Mucosa of stomach (tissue), 1 donor: ENCODE data around the gene TOM1L2.

ENCODE experiments used
- H3K27me3 ChIP-seq: one replicate; pipeline ENCODE4 v1.7.0; 2013; ENCODE audit warnings: mild to moderate bottlenecking, low read length; ENCODE audit not compliant: control insufficient read depth, insufficient read depth
- H3K36me3 ChIP-seq: one replicate; pipeline ENCODE4 v1.7.0; 2013; ENCODE audit warnings: low read length; ENCODE audit not compliant: control insufficient read depth, insufficient read depth
- H3K4me1 ChIP-seq: one replicate; pipeline ENCODE4 v1.7.0; 2013; ENCODE audit warnings: mild to moderate bottlenecking, low read length; ENCODE audit not compliant: control insufficient read depth, insufficient read depth
- H3K4me3 ChIP-seq: one replicate; pipeline ENCODE4 v1.7.0; 2013; ENCODE audit warnings: low read length
- H3K9ac ChIP-seq: one replicate; pipeline ENCODE4 v1.7.0; 2013; ENCODE audit warnings: mild to moderate bottlenecking, low read length, moderate library complexity
- H3K9me3 ChIP-seq: one replicate; pipeline ENCODE4 v1.7.0; 2013; ENCODE audit warnings: mild to moderate bottlenecking, low read length, moderate library complexity; ENCODE audit not compliant: control insufficient read depth
- donor health status: Pancreatic carcinoma.

Gene TOM1L2

GRCh38 chr17:17993852-17994251, 21.7 kb upstream of the TOM1L2 start:
- Histone ChIP-seq H3K4me3 (no peak overlapping the region), H3K36me3 (no peaks in the 10 kb centered on the region), H3K27me3 (no peaks in the 10 kb centered on the region), H3K9ac (no peak overlapping the region), H3K4me1 (peaks cover 13% of the 10 kb centered on the region), H3K9me3 (no peaks in the 10 kb centered on the region)

- peaks cover 13% of the 10 kb centered on the region for H3K4me1 ChIP-seq
- H3K9me3 ChIP-seq, result no peaks in the 10 kb centered on the region
- H3K9ac ChIP-seq, result no peak overlapping the region
- H3K27me3 ChIP-seq, result no peaks in the 10 kb centered on the region
- no peaks in the 10 kb centered on the region for H3K36me3 ChIP-seq
- no peak overlapping the region for H3K4me3 ChIP-seq
These were observed 21.2 kb upstream of the TOM1L2 start for GRCh38 chr17:17993366-17993765.

GRCh38 chr17:17990282-17990681, 18.1 kb upstream of the TOM1L2 start:
- H3K4me1 ChIP-seq, result peaks cover 13% of the 10 kb centered on the region
- H3K9me3 ChIP-seq, result no peaks in the 10 kb centered on the region
- no peaks in the 10 kb centered on the region for H3K36me3 ChIP-seq

GRCh38 chr17:17989618-17990017, 17.4 kb upstream of the TOM1L2 start:
- no peak overlapping the region for H3K9ac ChIP-seq
- H3K36me3 ChIP-seq, result no peaks in the 10 kb centered on the region
- H3K27me3 ChIP-seq, result no peaks in the 10 kb centered on the region
- peaks cover 13% of the 10 kb centered on the region for H3K4me1 ChIP-seq
- no peak overlapping the region for H3K4me3 ChIP-seq
- no peaks in the 10 kb centered on the region for H3K9me3 ChIP-seq

More at GRCh38 chr17:17990282-17990681, 18.1 kb upstream of the TOM1L2 start:
- Histone ChIP-seq H3K9ac (no peak overlapping the region), H3K27me3 (no peaks in the 10 kb centered on the region), H3K4me3 (no peak overlapping the region)

GRCh38 chr17:17989081-17989480, 16.9 kb upstream of the TOM1L2 start:
- Histone ChIP-seq H3K9ac (no peak overlapping the region), H3K9me3 (no peaks in the 10 kb centered on the region), H3K4me1 (peaks cover 13% of the 10 kb centered on the region), H3K36me3 (no peaks in the 10 kb centered on the region), H3K4me3 (no peak overlapping the region), H3K27me3 (no peaks in the 10 kb centered on the region)

GRCh38 chr17:17988427-17988945, 16.3 kb upstream of the TOM1L2 start:
- no peaks in the 10 kb centered on the region for H3K36me3 ChIP-seq
- H3K4me1 ChIP-seq, result peaks cover 19% of the 10 kb centered on the region
- no peak overlapping the region for H3K4me3 ChIP-seq
- no peak overlapping the region for H3K9ac ChIP-seq
- H3K27me3 ChIP-seq, result no peaks in the 10 kb centered on the region
- no peaks in the 10 kb centered on the region for H3K9me3 ChIP-seq

- H3K27me3 ChIP-seq, result no peaks in the 10 kb centered on the region
- H3K36me3 ChIP-seq, result no peaks in the 10 kb centered on the region
- peaks cover 25% of the 10 kb centered on the region for H3K4me1 ChIP-seq
- no peaks in the 10 kb centered on the region for H3K9me3 ChIP-seq
- no peak overlapping the region for H3K9ac ChIP-seq
- H3K4me3 ChIP-seq, result no peak overlapping the region
These were observed 15.7 kb upstream of the TOM1L2 start for GRCh38 chr17:17987901-17988300.

- no peaks in the 10 kb centered on the region for H3K9me3 ChIP-seq
These were observed 15.1 kb upstream of the TOM1L2 start for GRCh38 chr17:17987187-17987896.

GRCh38 chr17:17985555-17985954, 13.4 kb upstream of the TOM1L2 start:
- no peak overlapping the region for H3K4me3 ChIP-seq
- peaks cover 28% of the 10 kb centered on the region for H3K4me1 ChIP-seq
- H3K9ac ChIP-seq, result no peak overlapping the region
- H3K9me3 ChIP-seq, result no peaks in the 10 kb centered on the region
- H3K27me3 ChIP-seq, result no peaks in the 10 kb centered on the region
- no peaks in the 10 kb centered on the region for H3K36me3 ChIP-seq

More at GRCh38 chr17:17987187-17987896, 15.1 kb upstream of the TOM1L2 start:
- Histone ChIP-seq H3K4me3 (no peak overlapping the region), H3K36me3 (no peaks in the 10 kb centered on the region), H3K4me1 (peaks cover 30% of the 10 kb centered on the region), H3K27me3 (no peaks in the 10 kb centered on the region), H3K9ac (no peak overlapping the region)

- H3K4me3 ChIP-seq, result no peak overlapping the region
- H3K4me1 ChIP-seq, result peaks cover 24% of the 10 kb centered on the region
- H3K9ac ChIP-seq, result no peak overlapping the region
- H3K27me3 ChIP-seq, result no peaks in the 10 kb centered on the region
- no peaks in the 10 kb centered on the region for H3K36me3 ChIP-seq
- H3K9me3 ChIP-seq, result no peaks in the 10 kb centered on the region
These were observed 13.0 kb upstream of the TOM1L2 start for GRCh38 chr17:17985153-17985552.

GRCh38 chr17:17983776-17984175, 11.6 kb upstream of the TOM1L2 start:
- H3K27me3 ChIP-seq, result no peaks in the 10 kb centered on the region
- no peaks in the 10 kb centered on the region for H3K36me3 ChIP-seq

GRCh38 chr17:17983376-17983775, 11.2 kb upstream of the TOM1L2 start:
- no peak overlapping the region for H3K4me3 ChIP-seq

More at GRCh38 chr17:17983776-17984175, 11.6 kb upstream of the TOM1L2 start:
- no peak overlapping the region for H3K9ac ChIP-seq
- no peak overlapping the region for H3K4me3 ChIP-seq
- H3K4me1 ChIP-seq, result peaks cover 23% of the 10 kb centered on the region
- H3K9me3 ChIP-seq, result no peaks in the 10 kb centered on the region

More at GRCh38 chr17:17983376-17983775, 11.2 kb upstream of the TOM1L2 start:
- Histone ChIP-seq H3K9me3 (no peaks in the 10 kb centered on the region), H3K4me1 (peaks cover 23% of the 10 kb centered on the region), H3K27me3 (no peaks in the 10 kb centered on the region), H3K36me3 (no peaks in the 10 kb centered on the region), H3K9ac (peak overlapping the region; percentile 54)
